Adrenal gland (tissue), 5 donors: ENCODE results near the gene KIR3DL3.
"Not testable (repeated sequence)": the region's sequence is repeated elsewhere in the genome, so short reads cannot be mapped to it uniquely, and the experiment has no call there.

ENCODE experiments used
- POLR2A ChIP-seq, 2 donors: fragments of 450-650 bp; IDR thresholded peaks; one replicate each; pipeline ENCODE4 v1.6.1; 2017; ENCODE audit warnings: antibody characterized with exemption in 2 of 2, mild to moderate bottlenecking in 2 of 2, moderate library complexity in 1 of 2
- TF ChIP-seq, protein P1 (sequence below), 6 experiments: fragments of 450-650 bp in 4 of 6; fragments of 200-600 bp in 2 of 6; sonication (generic) in 1 of 6; IDR thresholded peaks; 1 replicate in 5 of 6; 2 replicates in 1 of 6; pipeline versions ENCODE4 v1.5.1 to v1.8.0; 2016 to 2021; ENCODE audit warnings: antibody characterized with exemption in 6 of 6, mild to moderate bottlenecking in 2 of 6, moderate library complexity in 1 of 6
- donor health status: DM: no; HTN: no; CAD: no.

DNA sequence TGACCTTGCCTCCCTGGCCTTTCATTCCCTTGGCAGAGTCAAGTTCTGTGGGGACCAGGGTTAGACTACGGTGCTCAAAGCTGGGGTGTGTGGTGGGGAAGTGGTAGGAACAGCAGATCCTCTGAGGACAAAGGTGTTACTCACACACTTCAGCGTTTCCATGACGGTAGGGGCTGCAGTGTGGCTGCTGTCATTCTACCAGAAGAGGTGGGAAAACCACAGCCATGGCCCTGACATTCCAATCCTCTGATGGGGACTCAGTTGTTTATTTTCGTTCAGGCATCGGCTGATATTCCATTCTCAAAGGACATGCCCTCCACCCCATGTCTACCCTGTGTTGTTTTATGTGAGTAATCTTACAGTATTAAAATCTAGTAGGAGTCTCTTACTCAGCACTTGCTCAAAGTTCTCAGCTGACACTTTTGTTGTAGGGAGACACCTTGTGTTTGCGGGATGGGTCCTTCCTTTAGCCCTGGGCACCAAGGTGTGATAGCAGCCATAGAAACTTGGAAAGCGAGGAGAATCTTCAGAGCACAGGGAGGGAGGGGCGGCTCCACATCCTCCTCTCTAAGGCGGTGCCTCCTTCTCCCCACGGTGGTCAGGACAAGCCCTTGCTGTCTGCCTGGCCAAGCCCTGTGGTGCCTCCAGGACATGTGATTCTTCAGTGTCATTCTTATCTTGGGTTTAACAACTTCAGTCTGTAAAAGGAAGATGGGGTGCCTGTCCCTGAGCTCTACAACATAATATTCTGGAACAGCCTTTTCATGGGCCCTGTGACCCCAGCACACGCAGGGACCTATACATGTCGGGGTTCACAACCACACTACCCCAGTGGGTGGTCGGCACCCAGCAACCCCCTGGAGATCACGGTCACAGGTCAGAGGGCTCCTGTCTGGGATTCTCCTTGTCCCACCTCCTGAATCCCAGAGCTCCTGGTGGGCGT, 47.0 kb downstream of the KIR3DL3 start:
- TF ChIP-seq, protein P1, sequence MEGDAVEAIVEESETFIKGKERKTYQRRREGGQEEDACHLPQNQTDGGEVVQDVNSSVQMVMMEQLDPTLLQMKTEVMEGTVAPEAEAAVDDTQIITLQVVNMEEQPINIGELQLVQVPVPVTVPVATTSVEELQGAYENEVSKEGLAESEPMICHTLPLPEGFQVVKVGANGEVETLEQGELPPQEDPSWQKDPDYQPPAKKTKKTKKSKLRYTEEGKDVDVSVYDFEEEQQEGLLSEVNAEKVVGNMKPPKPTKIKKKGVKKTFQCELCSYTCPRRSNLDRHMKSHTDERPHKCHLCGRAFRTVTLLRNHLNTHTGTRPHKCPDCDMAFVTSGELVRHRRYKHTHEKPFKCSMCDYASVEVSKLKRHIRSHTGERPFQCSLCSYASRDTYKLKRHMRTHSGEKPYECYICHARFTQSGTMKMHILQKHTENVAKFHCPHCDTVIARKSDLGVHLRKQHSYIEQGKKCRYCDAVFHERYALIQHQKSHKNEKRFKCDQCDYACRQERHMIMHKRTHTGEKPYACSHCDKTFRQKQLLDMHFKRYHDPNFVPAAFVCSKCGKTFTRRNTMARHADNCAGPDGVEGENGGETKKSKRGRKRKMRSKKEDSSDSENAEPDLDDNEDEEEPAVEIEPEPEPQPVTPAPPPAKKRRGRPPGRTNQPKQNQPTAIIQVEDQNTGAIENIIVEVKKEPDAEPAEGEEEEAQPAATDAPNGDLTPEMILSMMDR (IDR thresholded peaks at IDR 0.05), result not testable (repeated sequence)
- TF ChIP-seq POLR2A (IDR thresholded peaks at IDR 0.05), result not testable (repeated sequence)
